Fibroblast of lung (primary cell): ENCODE data around the gene SDC1. TPM values are rescaled to one million over a fixed set of nuclear protein-coding genes. Genes with fewer than 3 reads are reported as not detected.

Experiments used
- DNase-seq, 2 donors: peaks; one replicate each; pipeline versions ENCODE4 v3.0.0 to v3.0.0-alpha.2; 2010; ENCODE audit warnings: low read depth in 2 of 2
- H2AFZ ChIP-seq: 2 replicates; pipeline ENCODE4 v1.5.1; 2012; ENCODE audit warnings: low read length, control low read depth, inconsistent platforms
- H3K27ac ChIP-seq: 2 replicates; pipeline ENCODE4 v1.5.1; 2011; ENCODE audit warnings: low read length, control low read depth; ENCODE audit not compliant: insufficient read depth
- H3K27me3 ChIP-seq: 2 replicates; pipeline ENCODE4 v1.5.1; 2011; ENCODE audit warnings: mild to moderate bottlenecking, low read length; ENCODE audit not compliant: control insufficient read depth, insufficient read depth
- H3K36me3 ChIP-seq: 2 replicates; pipeline ENCODE4 v1.5.1; 2011; ENCODE audit warnings: low read length; ENCODE audit not compliant: control insufficient read depth, insufficient read depth
- H3K4me1 ChIP-seq: 2 replicates; pipeline ENCODE4 v1.5.1; 2011; ENCODE audit warnings: low read length; ENCODE audit not compliant: control insufficient read depth, insufficient read depth; ENCODE audit errors: extremely low read depth
- H3K4me2 ChIP-seq: 2 replicates; pipeline ENCODE4 v1.5.1; 2011; ENCODE audit warnings: low read length, control low read depth; ENCODE audit not compliant: insufficient read depth; ENCODE audit errors: extremely low read depth
- H3K4me3 ChIP-seq, 4 experiments: fragments of 200-600 bp in 1 of 4; sonication (generic) in 1 of 4; replicated peaks in 1 of 4; 2 replicates each; pipeline ENCODE4 v1.5.1; 2011 to 2016; ENCODE audit warnings: low read length in 4 of 4, low read depth in 3 of 4, mild to moderate bottlenecking in 3 of 4, control low read depth in 2 of 4, inconsistent platforms in 1 of 4, mixed read lengths in 1 of 4; ENCODE audit not compliant: insufficient read depth in 1 of 4; ENCODE audit errors: control extremely low read depth in 1 of 4
- H3K79me2 ChIP-seq: 2 replicates; pipeline ENCODE4 v1.5.1; 2012; ENCODE audit warnings: mild to moderate bottlenecking, low read length, inconsistent platforms; ENCODE audit not compliant: control insufficient read depth, insufficient read depth
- H3K9ac ChIP-seq: 2 replicates; pipeline ENCODE4 v1.5.1; 2011; ENCODE audit warnings: mild to moderate bottlenecking, low read length, control low read depth; ENCODE audit not compliant: insufficient read depth
- H3K9me3 ChIP-seq: 2 replicates; pipeline ENCODE4 v1.5.1; 2012; ENCODE audit warnings: low read depth, low read length; ENCODE audit not compliant: control insufficient read depth, insufficient read depth
- H4K20me1 ChIP-seq: 2 replicates; pipeline ENCODE4 v1.5.1; 2011; ENCODE audit warnings: low read length; ENCODE audit not compliant: control insufficient read depth, insufficient read depth; ENCODE audit errors: extremely low read depth
- EZH2 ChIP-seq: IDR thresholded peaks from 2 replicates; pipeline ENCODE4 v1.5.1; 2012; ENCODE audit warnings: low read length, control low read depth, mild to moderate bottlenecking; ENCODE audit errors: missing control alignments
- polyA plus RNA-seq, 2 donors: library from polyadenylated mRNA; depleted of rRNA in 1 of 2; stranded (reverse) in 1 of 2; unstranded in 1 of 2; fragments of >200 nt; gene quantifications; 2 replicates each; pipeline ENCODE4 v1.2.1, GENCODE V29; 2011 to 2012; ENCODE audit warnings: missing spikeins in 1 of 2
- total RNA-seq: library from RNA; depleted of rRNA; stranded (reverse); fragments of >200 nt; gene quantifications from 2 replicates; pipeline ENCODE4 v1.2.1, GENCODE V29; 2014
- TF ChIP-seq, protein P1 (sequence below), 2 donors: IDR thresholded peaks in 1 of 2; conservative IDR thresholded peaks in 1 of 2; 1 replicate in 1 of 2; 2 replicates in 1 of 2; pipeline ENCODE4 v1.5.1; 2011 to 2012; ENCODE audit warnings: low read length in 2 of 2, control low read depth in 1 of 2, inconsistent platforms in 1 of 2, low read depth in 1 of 2, mild to moderate bottlenecking in 1 of 2

The SDC1 gene
- total and polyA plus RNA-seq, 2 donors (not counting 1 experiment from before 2014, with no cell fraction given): 14.6 to 56.8 TPM

- Histone ChIP-seq H3K27me3 (no peaks in the 10 kb centered on the region), H3K9me3 (no peaks in the 10 kb centered on the region), H3K9ac (no peak overlapping the region), H3K36me3 (no peaks in the 10 kb centered on the region), H4K20me1 (no peaks in the 10 kb centered on the region), H3K4me2 (no peak overlapping the region), H3K4me3 (no peak overlapping the region), H3K4me1 (peaks cover 17% of the 10 kb centered on the region), H2AFZ (no peak overlapping the region), H3K27ac (no peak overlapping the region), H3K79me2 (no peaks in the 10 kb centered on the region)
- TF ChIP-seq, protein P1, sequence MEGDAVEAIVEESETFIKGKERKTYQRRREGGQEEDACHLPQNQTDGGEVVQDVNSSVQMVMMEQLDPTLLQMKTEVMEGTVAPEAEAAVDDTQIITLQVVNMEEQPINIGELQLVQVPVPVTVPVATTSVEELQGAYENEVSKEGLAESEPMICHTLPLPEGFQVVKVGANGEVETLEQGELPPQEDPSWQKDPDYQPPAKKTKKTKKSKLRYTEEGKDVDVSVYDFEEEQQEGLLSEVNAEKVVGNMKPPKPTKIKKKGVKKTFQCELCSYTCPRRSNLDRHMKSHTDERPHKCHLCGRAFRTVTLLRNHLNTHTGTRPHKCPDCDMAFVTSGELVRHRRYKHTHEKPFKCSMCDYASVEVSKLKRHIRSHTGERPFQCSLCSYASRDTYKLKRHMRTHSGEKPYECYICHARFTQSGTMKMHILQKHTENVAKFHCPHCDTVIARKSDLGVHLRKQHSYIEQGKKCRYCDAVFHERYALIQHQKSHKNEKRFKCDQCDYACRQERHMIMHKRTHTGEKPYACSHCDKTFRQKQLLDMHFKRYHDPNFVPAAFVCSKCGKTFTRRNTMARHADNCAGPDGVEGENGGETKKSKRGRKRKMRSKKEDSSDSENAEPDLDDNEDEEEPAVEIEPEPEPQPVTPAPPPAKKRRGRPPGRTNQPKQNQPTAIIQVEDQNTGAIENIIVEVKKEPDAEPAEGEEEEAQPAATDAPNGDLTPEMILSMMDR (conservative IDR thresholded peaks at IDR 0.05 in 1 of 2, IDR thresholded peaks at IDR 0.05 in 1 of 2; ENCODE audit: low read depth in 1 of 2, low read length in 2 of 2): no peak
- no peak for TF ChIP-seq EZH2
- DNase-seq: no peak
These were observed 55.9 kb downstream of the SDC1 start for GRCh38 chr2:20168727-20169696.

GRCh38 chr2:20168048-20168726, 56.7 kb downstream of the SDC1 start:
- Histone ChIP-seq H3K79me2 (no peaks in the 10 kb centered on the region), H3K4me1 (peaks cover 17% of the 10 kb centered on the region), H2AFZ (no peak overlapping the region), H3K4me3 (no peak overlapping the region), H3K9ac (no peak overlapping the region), H3K27me3 (no peaks in the 10 kb centered on the region), H3K9me3 (no peaks in the 10 kb centered on the region), H3K36me3 (no peaks in the 10 kb centered on the region), H3K4me2 (no peak overlapping the region), H3K27ac (no peak overlapping the region), H4K20me1 (no peaks in the 10 kb centered on the region)
- TF ChIP-seq EZH2: no peak
- TF ChIP-seq, protein P1 (conservative IDR thresholded peaks at IDR 0.05 in 1 of 2, IDR thresholded peaks at IDR 0.05 in 1 of 2; ENCODE audit: low read depth in 1 of 2, low read length in 2 of 2): no peak
- DNase-seq: no peak

GRCh38 chr2:20167356-20167755, 57.6 kb downstream of the SDC1 start:
- Histone ChIP-seq H3K4me3 (no peak overlapping the region), H3K4me2 (peak overlapping the region; percentile 25), H3K27me3 (no peaks in the 10 kb centered on the region), H3K36me3 (no peaks in the 10 kb centered on the region), H3K9ac (no peak overlapping the region), H3K79me2 (no peaks in the 10 kb centered on the region), H3K9me3 (no peaks in the 10 kb centered on the region), H3K4me1 (peaks cover 17% of the 10 kb centered on the region), H4K20me1 (no peaks in the 10 kb centered on the region), H3K27ac (peak overlapping the region; percentile 65), H2AFZ (peak overlapping the region; percentile 5)
- peak in 1 of 2 donors; percentile 44 for DNase-seq
- TF ChIP-seq, protein P1 (conservative IDR thresholded peaks at IDR 0.05 in 1 of 2, IDR thresholded peaks at IDR 0.05 in 1 of 2; ENCODE audit: low read depth in 1 of 2, low read length in 2 of 2): no peak
- TF ChIP-seq EZH2: no peak
